WTC11 (cell line): Measurements from ENCODE around the gene EN2. TPM values are rescaled to one million over a fixed set of nuclear protein-coding genes. Genes with fewer than 3 reads are reported as not detected.
A peak's percentile ranks its signal among the peaks of the same experiment; 100 is the strongest.

ENCODE experiments used
- ATAC-seq: fragments of 200-7000 bp; cut with Tn5 transposase; 2 replicates; pipeline ENCODE4 v1.10.0; 2021; ENCODE audit warnings: mild to moderate bottlenecking, moderate library complexity
- CTCF ChIA-PET: fragments of 300-600 bp; sonication (Branson Sonifier 250); formaldehyde crosslinking; loops from one replicate; lab custom pipeline; 2021; ENCODE audit warnings: antibody characterized with exemption; lab: Charles Lee
- POLR2A ChIA-PET: fragments of 350-600 bp; sonication (Branson Sonifier 250); formaldehyde crosslinking; loops from one replicate; lab custom pipeline; 2021; ENCODE audit warnings: antibody characterized with exemption; lab: Charles Lee
- DNase-seq: peaks from one replicate; pipeline ENCODE4 v3.0.0; 2021; ENCODE audit warnings: low spot score
- H3K27ac Mint-ChIP-seq: 2 replicates; pipeline ENCODE4 v1.8.0; 2021; ENCODE audit warnings: mixed read lengths
- H3K27me3 Mint-ChIP-seq: 2 replicates; pipeline ENCODE4 v1.8.0; 2021; ENCODE audit warnings: low read depth, mild to moderate bottlenecking, moderate library complexity, mixed read lengths
- H3K36me3 Mint-ChIP-seq: 2 replicates; pipeline ENCODE4 v1.8.0; 2021; ENCODE audit warnings: mixed read lengths
- H3K4me1 Mint-ChIP-seq: 2 replicates; pipeline ENCODE4 v1.8.0; 2022; ENCODE audit warnings: mixed read lengths
- H3K4me3 Mint-ChIP-seq: 2 replicates; pipeline ENCODE4 v1.8.0; 2021; ENCODE audit warnings: mild to moderate bottlenecking, moderate library complexity, mixed read lengths
- H3K9me3 Mint-ChIP-seq: 2 replicates; pipeline ENCODE4 v1.8.0; 2021; ENCODE audit warnings: mixed read lengths
- ATF1 ChIP-seq: sonication (generic); formaldehyde crosslinking; IDR thresholded peaks from 2 replicates; pipeline ENCODE4 v1.8.1; 2023; ENCODE audit warnings: mild to moderate bottlenecking, moderate library complexity, missing genetic modification reagents
- CREM ChIP-seq: sonication (generic); formaldehyde crosslinking; IDR thresholded peaks from 2 replicates; pipeline ENCODE4 v1.8.1; 2022; ENCODE audit warnings: mild to moderate bottlenecking, missing genetic modification reagents, moderate library complexity
- GRHL2 ChIP-seq: fragments of 250-450 bp; sonication (Bioruptor Pico); IDR thresholded peaks from 2 replicates; pipeline ENCODE4 v1.8.0; 2022; ENCODE audit warnings: mild to moderate bottlenecking, moderate library complexity; ENCODE audit not compliant: insufficient replicate concordance, severe bottlenecking
- NR2C2 ChIP-seq: sonication (generic); formaldehyde crosslinking; IDR thresholded peaks from 2 replicates; pipeline ENCODE4 v1.8.0; 2022; ENCODE audit warnings: mild to moderate bottlenecking, missing genetic modification reagents
- OVOL2 ChIP-seq: fragments of 250-450 bp; sonication (Bioruptor Pico); IDR thresholded peaks from 2 replicates; pipeline ENCODE4 v1.9.0; 2021; ENCODE audit warnings: mild to moderate bottlenecking, borderline replicate concordance
- SMAD3 ChIP-seq: sonication (generic); formaldehyde crosslinking; IDR thresholded peaks from 2 replicates; pipeline ENCODE4 v1.8.0; 2022; ENCODE audit warnings: missing genetic modification reagents, mild to moderate bottlenecking, borderline replicate concordance
- SMAD4 ChIP-seq: sonication (generic); formaldehyde crosslinking; IDR thresholded peaks from 2 replicates; pipeline ENCODE4 v1.8.0; 2022; ENCODE audit warnings: mild to moderate bottlenecking, missing genetic modification reagents
- SOX15 ChIP-seq: fragments of 250-450 bp; sonication (Bioruptor Pico); IDR thresholded peaks from 2 replicates; pipeline ENCODE4 v1.9.0; 2021; ENCODE audit warnings: mild to moderate bottlenecking
- ZNF121 ChIP-seq: sonication (generic); formaldehyde crosslinking; IDR thresholded peaks from 2 replicates; pipeline ENCODE4 v1.8.0; 2023; ENCODE audit warnings: missing genetic modification reagents
- total RNA-seq: library from RNA; stranded (reverse); gene quantifications from 3 replicates; pipeline ENCODE4 v1.2.3, GENCODE V29; 2021
- TF ChIP-seq, protein P1 (sequence below): fragments of 250-450 bp; sonication (Bioruptor Pico); IDR thresholded peaks from 2 replicates; pipeline ENCODE4 v2.1.2; 2022; ENCODE audit warnings: mild to moderate bottlenecking, moderate library complexity
- TF ChIP-seq, protein P2 (sequence below): sonication (generic); formaldehyde crosslinking; IDR thresholded peaks from 2 replicates; pipeline ENCODE4 v1.8.1; 2023; ENCODE audit warnings: mild to moderate bottlenecking, missing genetic modification reagents, moderate library complexity
- TF ChIP-seq, protein P3 (sequence below): fragments of 250-450 bp; sonication (Bioruptor Pico); IDR thresholded peaks from 2 replicates; pipeline ENCODE4 v1.9.0; 2021; ENCODE audit warnings: mild to moderate bottlenecking
- TF ChIP-seq, protein P4 (sequence below): sonication (generic); formaldehyde crosslinking; IDR thresholded peaks from 2 replicates; pipeline ENCODE4 v1.8.1; 2022; ENCODE audit warnings: missing genetic modification reagents, borderline replicate concordance
- TF ChIP-seq, protein P5 (sequence below): sonication (generic); formaldehyde crosslinking; IDR thresholded peaks from 2 replicates; pipeline ENCODE4 v1.8.1; 2022; ENCODE audit warnings: low read depth, mild to moderate bottlenecking, moderate library complexity, missing genetic modification reagents, borderline replicate concordance
- TF ChIP-seq, protein P6 (sequence below): fragments of 250-450 bp; sonication (Bioruptor Pico); IDR thresholded peaks from 2 replicates; pipeline ENCODE4 v1.9.0; 2021; ENCODE audit warnings: moderate library complexity, mild to moderate bottlenecking, inconsistent platforms, borderline replicate concordance
- TF ChIP-seq, protein P7 (sequence below): sonication (generic); formaldehyde crosslinking; IDR thresholded peaks from 2 replicates; pipeline ENCODE4 v1.8.1; 2022; ENCODE audit warnings: low read depth, missing genetic modification reagents, borderline replicate concordance
- TF ChIP-seq, protein P8 (sequence below): sonication (generic); formaldehyde crosslinking; conservative IDR thresholded peaks from 2 replicates; pipeline ENCODE4 v1.8.1; 2023; ENCODE audit warnings: mild to moderate bottlenecking, low read depth, missing genetic modification reagents, moderate library complexity
- TF ChIP-seq, protein P9 (sequence below): sonication (generic); formaldehyde crosslinking; IDR thresholded peaks from 2 replicates; pipeline ENCODE4 v1.8.0; 2023; ENCODE audit warnings: missing genetic modification reagents, mild to moderate bottlenecking, borderline replicate concordance

Gene EN2
- total RNA-seq, 1 experiment from 2014 or later: not detected

DNA sequence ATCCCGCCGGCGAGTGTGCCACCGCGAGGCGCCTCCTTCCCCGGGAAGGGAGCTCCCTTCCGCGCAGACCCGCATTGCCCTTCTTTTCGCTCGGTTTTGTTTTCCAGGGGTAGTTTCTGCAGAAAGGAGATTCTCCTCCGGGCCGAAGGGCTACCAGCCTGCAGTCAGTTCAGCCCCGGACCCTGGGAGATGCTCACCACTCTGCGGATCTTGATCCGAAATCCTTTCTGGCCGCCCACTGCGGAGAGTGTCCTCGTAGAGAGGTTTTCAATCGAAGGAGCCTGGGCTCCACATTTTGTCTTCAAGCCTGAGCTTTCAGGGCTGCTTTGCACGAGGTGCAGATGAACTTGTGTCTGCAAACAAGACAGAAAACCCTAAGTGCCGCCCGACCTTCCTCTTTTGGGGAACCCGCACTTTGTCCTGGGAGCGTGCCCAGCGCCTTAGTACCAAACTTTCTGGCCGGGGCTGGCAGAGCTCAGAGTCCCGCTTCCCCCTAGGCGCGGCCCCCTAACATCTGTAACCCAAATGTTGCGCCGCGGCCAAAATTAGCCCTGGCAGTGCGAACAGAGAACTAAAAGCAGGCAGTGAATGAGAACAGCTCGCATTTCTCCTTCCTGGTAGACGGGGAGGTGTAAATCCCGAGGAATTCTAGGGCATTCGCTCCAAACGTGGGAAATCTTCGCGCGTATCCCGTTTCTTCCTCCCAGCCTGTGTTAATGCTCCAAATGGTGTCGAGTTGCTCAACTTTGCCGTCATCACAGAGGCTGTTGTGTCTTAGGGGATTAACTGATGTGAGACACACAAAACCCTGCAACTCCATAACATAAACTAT is 6.7 kb upstream of the EN2 start:
- Mint-ChIP-seq H3K27ac (no peak overlapping the region), H3K36me3 (no peaks in the 10 kb centered on the region; the same call in 1 of the 2 replicates)
- ATAC-seq: no peak
- ChIA-PET CTCF (interaction anchor here (0.7 to 3.6 kb wide), 9 partner anchors 20 to 148 kb away, joined by 3 to 34 read pairs (median 5); no protein-coding TSS in a partner anchor), POLR2A (no interaction called here)
- no peak for DNase-seq
- no peak for TF ChIP-seq OVOL2 (CRISPR knock-in tag)
- TF ChIP-seq, protein P1, sequence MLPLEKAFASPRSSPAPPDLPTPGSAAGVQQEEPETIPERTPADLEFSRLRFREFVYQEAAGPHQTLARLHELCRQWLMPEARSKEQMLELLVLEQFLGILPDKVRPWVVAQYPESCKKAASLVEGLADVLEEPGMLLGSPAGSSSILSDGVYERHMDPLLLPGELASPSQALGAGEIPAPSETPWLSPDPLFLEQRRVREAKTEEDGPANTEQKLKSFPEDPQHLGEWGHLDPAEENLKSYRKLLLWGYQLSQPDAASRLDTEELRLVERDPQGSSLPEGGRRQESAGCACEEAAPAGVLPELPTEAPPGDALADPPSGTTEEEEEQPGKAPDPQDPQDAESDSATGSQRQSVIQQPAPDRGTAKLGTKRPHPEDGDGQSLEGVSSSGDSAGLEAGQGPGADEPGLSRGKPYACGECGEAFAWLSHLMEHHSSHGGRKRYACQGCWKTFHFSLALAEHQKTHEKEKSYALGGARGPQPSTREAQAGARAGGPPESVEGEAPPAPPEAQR (CRISPR knock-in tag): no peak
- TF ChIP-seq ATF1 (CRISPR knock-in tag): no peak
- no peak for TF ChIP-seq NR2C2 (CRISPR knock-in tag)
- TF ChIP-seq, protein P2, sequence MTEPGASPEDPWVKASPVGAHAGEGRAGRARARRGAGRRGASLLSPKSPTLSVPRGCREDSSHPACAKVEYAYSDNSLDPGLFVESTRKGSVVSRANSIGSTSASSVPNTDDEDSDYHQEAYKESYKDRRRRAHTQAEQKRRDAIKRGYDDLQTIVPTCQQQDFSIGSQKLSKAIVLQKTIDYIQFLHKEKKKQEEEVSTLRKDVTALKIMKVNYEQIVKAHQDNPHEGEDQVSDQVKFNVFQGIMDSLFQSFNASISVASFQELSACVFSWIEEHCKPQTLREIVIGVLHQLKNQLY: no peak
- TF ChIP-seq, protein P3, sequence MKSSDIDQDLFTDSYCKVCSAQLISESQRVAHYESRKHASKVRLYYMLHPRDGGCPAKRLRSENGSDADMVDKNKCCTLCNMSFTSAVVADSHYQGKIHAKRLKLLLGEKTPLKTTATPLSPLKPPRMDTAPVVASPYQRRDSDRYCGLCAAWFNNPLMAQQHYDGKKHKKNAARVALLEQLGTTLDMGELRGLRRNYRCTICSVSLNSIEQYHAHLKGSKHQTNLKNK (CRISPR knock-in tag): no peak
- TF ChIP-seq, protein P4, sequence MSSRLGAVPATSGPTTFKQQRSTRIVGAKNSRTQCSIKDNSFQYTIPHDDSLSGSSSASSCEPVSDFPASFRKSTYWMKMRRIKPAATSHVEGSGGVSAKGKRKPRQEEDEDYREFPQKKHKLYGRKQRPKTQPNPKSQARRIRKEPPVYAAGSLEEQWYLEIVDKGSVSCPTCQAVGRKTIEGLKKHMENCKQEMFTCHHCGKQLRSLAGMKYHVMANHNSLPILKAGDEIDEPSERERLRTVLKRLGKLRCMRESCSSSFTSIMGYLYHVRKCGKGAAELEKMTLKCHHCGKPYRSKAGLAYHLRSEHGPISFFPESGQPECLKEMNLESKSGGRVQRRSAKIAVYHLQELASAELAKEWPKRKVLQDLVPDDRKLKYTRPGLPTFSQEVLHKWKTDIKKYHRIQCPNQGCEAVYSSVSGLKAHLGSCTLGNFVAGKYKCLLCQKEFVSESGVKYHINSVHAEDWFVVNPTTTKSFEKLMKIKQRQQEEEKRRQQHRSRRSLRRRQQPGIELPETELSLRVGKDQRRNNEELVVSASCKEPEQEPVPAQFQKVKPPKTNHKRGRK: no peak
- TF ChIP-seq SMAD4 (CRISPR knock-in tag): no peak
- TF ChIP-seq, protein P5, sequence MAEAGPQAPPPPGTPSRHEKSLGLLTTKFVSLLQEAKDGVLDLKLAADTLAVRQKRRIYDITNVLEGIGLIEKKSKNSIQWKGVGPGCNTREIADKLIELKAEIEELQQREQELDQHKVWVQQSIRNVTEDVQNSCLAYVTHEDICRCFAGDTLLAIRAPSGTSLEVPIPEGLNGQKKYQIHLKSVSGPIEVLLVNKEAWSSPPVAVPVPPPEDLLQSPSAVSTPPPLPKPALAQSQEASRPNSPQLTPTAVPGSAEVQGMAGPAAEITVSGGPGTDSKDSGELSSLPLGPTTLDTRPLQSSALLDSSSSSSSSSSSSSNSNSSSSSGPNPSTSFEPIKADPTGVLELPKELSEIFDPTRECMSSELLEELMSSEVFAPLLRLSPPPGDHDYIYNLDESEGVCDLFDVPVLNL (CRISPR knock-in tag): no peak
- TF ChIP-seq, protein P6, sequence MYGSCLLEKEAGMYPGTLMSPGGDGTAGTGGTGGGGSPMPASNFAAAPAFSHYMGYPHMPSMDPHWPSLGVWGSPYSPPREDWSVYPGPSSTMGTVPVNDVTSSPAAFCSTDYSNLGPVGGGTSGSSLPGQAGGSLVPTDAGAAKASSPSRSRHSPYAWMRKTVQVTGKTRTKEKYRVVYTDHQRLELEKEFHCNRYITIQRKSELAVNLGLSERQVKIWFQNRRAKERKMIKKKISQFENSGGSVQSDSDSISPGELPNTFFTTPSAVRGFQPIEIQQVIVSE (CRISPR knock-in tag): no peak
- TF ChIP-seq SOX15 (CRISPR knock-in tag): no peak
- TF ChIP-seq, protein P7, sequence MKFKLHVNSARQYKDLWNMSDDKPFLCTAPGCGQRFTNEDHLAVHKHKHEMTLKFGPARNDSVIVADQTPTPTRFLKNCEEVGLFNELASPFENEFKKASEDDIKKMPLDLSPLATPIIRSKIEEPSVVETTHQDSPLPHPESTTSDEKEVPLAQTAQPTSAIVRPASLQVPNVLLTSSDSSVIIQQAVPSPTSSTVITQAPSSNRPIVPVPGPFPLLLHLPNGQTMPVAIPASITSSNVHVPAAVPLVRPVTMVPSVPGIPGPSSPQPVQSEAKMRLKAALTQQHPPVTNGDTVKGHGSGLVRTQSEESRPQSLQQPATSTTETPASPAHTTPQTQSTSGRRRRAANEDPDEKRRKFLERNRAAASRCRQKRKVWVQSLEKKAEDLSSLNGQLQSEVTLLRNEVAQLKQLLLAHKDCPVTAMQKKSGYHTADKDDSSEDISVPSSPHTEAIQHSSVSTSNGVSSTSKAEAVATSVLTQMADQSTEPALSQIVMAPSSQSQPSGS: no peak
- TF ChIP-seq SMAD3 (CRISPR knock-in tag): no peak
- TF ChIP-seq, all 79 proteins: peak for 0
- H3K4me3 Mint-ChIP-seq: peak overlapping the region; percentile 29; the same call in 1 of the 2 replicates
- H3K27me3 Mint-ChIP-seq: peaks cover 100% of the 10 kb centered on the region
- no peaks in the 10 kb centered on the region for H3K9me3 Mint-ChIP-seq
- peaks cover 37% of the 10 kb centered on the region for H3K4me1 Mint-ChIP-seq

DNA sequence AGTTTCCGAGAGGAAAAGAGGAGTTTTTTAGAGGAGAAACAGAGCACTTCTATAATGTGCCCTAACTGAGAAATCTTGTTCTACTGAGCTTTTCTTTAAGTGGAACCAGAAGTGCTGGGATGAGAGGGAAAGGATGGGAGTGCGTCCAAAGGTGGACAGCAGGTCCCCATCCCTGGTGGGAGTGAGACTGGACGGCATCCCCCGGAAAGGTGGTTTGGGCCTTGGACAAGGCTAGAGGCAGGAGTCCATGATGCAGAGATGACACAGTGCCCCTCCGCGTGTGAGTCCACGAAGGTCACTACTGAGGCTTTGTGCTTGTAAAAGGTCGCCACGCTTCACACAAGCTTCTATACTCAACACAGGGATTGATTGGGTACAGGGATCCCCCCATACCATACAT is 6.1 kb upstream of the EN2 start:
- no peaks in the 10 kb centered on the region for H3K9me3 Mint-ChIP-seq
- CTCF ChIA-PET: no interaction called here
- DNase-seq: no peak
- ATAC-seq: no peak
- H3K27ac Mint-ChIP-seq: no peak overlapping the region
- peaks cover 100% of the 10 kb centered on the region for H3K27me3 Mint-ChIP-seq
- no peaks in the 10 kb centered on the region; the same call in 1 of the 2 replicates for H3K36me3 Mint-ChIP-seq
- POLR2A ChIA-PET: no interaction called here
- H3K4me1 Mint-ChIP-seq: peaks cover 42% of the 10 kb centered on the region
- no peak overlapping the region for H3K4me3 Mint-ChIP-seq
- TF ChIP-seq GRHL2 (CRISPR knock-in tag) (no peak), CREM (CRISPR knock-in tag) (no peak), OVOL2 (CRISPR knock-in tag) (no peak), ZNF121 (CRISPR knock-in tag) (no peak)
- TF ChIP-seq, protein P8, sequence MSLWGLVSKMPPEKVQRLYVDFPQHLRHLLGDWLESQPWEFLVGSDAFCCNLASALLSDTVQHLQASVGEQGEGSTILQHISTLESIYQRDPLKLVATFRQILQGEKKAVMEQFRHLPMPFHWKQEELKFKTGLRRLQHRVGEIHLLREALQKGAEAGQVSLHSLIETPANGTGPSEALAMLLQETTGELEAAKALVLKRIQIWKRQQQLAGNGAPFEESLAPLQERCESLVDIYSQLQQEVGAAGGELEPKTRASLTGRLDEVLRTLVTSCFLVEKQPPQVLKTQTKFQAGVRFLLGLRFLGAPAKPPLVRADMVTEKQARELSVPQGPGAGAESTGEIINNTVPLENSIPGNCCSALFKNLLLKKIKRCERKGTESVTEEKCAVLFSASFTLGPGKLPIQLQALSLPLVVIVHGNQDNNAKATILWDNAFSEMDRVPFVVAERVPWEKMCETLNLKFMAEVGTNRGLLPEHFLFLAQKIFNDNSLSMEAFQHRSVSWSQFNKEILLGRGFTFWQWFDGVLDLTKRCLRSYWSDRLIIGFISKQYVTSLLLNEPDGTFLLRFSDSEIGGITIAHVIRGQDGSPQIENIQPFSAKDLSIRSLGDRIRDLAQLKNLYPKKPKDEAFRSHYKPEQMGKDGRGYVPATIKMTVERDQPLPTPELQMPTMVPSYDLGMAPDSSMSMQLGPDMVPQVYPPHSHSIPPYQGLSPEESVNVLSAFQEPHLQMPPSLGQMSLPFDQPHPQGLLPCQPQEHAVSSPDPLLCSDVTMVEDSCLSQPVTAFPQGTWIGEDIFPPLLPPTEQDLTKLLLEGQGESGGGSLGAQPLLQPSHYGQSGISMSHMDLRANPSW (CRISPR knock-in tag): no peak
- TF ChIP-seq, protein P9, sequence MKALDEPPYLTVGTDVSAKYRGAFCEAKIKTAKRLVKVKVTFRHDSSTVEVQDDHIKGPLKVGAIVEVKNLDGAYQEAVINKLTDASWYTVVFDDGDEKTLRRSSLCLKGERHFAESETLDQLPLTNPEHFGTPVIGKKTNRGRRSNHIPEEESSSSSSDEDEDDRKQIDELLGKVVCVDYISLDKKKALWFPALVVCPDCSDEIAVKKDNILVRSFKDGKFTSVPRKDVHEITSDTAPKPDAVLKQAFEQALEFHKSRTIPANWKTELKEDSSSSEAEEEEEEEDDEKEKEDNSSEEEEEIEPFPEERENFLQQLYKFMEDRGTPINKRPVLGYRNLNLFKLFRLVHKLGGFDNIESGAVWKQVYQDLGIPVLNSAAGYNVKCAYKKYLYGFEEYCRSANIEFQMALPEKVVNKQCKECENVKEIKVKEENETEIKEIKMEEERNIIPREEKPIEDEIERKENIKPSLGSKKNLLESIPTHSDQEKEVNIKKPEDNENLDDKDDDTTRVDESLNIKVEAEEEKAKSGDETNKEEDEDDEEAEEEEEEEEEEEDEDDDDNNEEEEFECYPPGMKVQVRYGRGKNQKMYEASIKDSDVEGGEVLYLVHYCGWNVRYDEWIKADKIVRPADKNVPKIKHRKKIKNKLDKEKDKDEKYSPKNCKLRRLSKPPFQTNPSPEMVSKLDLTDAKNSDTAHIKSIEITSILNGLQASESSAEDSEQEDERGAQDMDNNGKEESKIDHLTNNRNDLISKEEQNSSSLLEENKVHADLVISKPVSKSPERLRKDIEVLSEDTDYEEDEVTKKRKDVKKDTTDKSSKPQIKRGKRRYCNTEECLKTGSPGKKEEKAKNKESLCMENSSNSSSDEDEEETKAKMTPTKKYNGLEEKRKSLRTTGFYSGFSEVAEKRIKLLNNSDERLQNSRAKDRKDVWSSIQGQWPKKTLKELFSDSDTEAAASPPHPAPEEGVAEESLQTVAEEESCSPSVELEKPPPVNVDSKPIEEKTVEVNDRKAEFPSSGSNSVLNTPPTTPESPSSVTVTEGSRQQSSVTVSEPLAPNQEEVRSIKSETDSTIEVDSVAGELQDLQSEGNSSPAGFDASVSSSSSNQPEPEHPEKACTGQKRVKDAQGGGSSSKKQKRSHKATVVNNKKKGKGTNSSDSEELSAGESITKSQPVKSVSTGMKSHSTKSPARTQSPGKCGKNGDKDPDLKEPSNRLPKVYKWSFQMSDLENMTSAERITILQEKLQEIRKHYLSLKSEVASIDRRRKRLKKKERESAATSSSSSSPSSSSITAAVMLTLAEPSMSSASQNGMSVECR: no peak
